Uterus (tissue), 4 donors: ENCODE measurements around the gene PEX6. TPM values are rescaled to one million over a fixed set of nuclear protein-coding genes. Genes with fewer than 3 reads are reported as not detected.

ENCODE experiments used
- DNase-seq, 2 donors: peaks; one replicate each; pipeline ENCODE4 v3.0.0-alpha.2; 2019 to 2020
- H3K27ac ChIP-seq, 2 donors: fragments of 200-600 bp; sonication (generic); 1 replicate in 1 of 2; 2 replicates in 1 of 2; pipeline ENCODE4 v1.5.1; 2016 to 2018
- H3K27me3 ChIP-seq, 2 donors: fragments of 200-600 bp; sonication (generic); one replicate each; pipeline ENCODE4 v1.5.1; 2018 to 2019; ENCODE audit warnings: control low read depth in 1 of 2
- H3K36me3 ChIP-seq, 2 donors: fragments of 200-600 bp; sonication (generic); one replicate each; pipeline ENCODE4 v1.5.1; 2019; ENCODE audit warnings: control low read depth in 1 of 2
- H3K4me1 ChIP-seq, 2 donors: fragments of 200-600 bp; sonication (generic); one replicate each; pipeline ENCODE4 v1.5.1; 2018 to 2019; ENCODE audit warnings: control low read depth in 1 of 2
- H3K4me3 ChIP-seq, 2 donors: fragments of 200-600 bp; sonication (generic); 1 replicate in 1 of 2; 2 replicates in 1 of 2; pipeline ENCODE4 v1.5.1; 2018 to 2019; ENCODE audit warnings: mild to moderate bottlenecking in 1 of 2
- H3K9me3 ChIP-seq, 2 donors: fragments of 200-600 bp; sonication (generic); one replicate each; pipeline ENCODE4 v1.5.1; 2019; ENCODE audit warnings: control low read depth in 1 of 2
- POLR2A ChIP-seq, 2 donors: fragments of 450-650 bp; IDR thresholded peaks; one replicate each; pipeline ENCODE4 v1.6.1; 2016; ENCODE audit warnings: antibody characterized with exemption in 2 of 2, mild to moderate bottlenecking in 1 of 2, moderate library complexity in 1 of 2
- intact Hi-C: fragments of 100-400 bp; cut with DNase I; formaldehyde crosslinking; loops from one replicate; pipeline ENCODE4 v1.15.1; 2023; ENCODE audit warnings: low total_unique reads
- total RNA-seq, 4 donors: library from RNA; depleted of rRNA in 3 of 4; stranded (reverse); fragments of >200 nt in 3 of 4; gene quantifications; one replicate each; pipeline versions ENCODE4 v1.1.0 to v1.2.4, GENCODE V29; 2014 to 2023
- TF ChIP-seq, protein P1 (sequence below), 4 experiments: fragments of 200-600 bp in 2 of 4; fragments of 450-650 bp in 2 of 4; sonication (generic) in 2 of 4; IDR thresholded peaks; one replicate each; pipeline ENCODE4 v1.5.1; 2016 to 2019; ENCODE audit warnings: antibody characterized with exemption in 4 of 4, mild to moderate bottlenecking in 2 of 4, moderate library complexity in 1 of 4
- donor health status: DM: yes; HTN: yes; CAD: no.

The PEX6 gene
- total RNA-seq, 4 donors from 2014 or later = 19.2 to 38.2 (median 23.1) TPM

DNA sequence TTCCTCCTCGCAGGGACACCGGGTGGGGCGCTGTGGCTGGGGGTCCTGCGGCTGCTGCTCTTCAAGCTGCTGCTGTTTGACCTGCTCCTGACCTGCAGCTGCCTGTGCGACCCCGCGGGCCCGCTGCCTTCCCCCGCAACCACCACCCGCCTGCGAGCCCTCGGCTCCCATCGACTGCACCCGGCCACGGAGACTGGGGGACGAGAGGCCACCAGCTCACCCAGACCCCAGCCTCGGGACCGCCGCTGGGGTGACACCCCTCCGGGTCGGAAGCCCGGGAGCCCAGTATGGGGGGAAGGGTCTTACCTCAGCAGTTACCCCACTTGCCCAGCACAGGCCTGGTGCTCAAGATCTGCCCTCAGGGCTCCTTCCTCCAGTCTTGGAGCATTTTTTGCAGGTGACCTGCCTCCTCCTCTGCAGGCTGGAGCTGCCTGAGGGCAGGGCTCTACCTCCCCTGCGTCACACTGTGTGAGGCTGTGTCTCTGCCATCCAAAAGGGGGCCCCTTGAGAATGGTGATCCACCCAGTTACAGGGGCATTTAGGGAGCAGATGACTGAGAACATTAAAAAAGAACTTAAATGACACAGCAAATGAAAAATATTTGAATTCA, 53.6 kb downstream of the PEX6 start:
- no peaks in the 10 kb centered on the region for H3K36me3 ChIP-seq
- no peak for DNase-seq
- H3K4me3 ChIP-seq = no peak overlapping the region
- intact Hi-C loops = loop anchor here (10.0 kb wide), 1 partner anchor 59 kb away; the partner anchor contains the start of gene PPP2R5D
- no peaks in the 10 kb centered on the region for H3K27me3 ChIP-seq
- H3K9me3 ChIP-seq = no peaks in the 10 kb centered on the region
- TF ChIP-seq, protein P1, sequence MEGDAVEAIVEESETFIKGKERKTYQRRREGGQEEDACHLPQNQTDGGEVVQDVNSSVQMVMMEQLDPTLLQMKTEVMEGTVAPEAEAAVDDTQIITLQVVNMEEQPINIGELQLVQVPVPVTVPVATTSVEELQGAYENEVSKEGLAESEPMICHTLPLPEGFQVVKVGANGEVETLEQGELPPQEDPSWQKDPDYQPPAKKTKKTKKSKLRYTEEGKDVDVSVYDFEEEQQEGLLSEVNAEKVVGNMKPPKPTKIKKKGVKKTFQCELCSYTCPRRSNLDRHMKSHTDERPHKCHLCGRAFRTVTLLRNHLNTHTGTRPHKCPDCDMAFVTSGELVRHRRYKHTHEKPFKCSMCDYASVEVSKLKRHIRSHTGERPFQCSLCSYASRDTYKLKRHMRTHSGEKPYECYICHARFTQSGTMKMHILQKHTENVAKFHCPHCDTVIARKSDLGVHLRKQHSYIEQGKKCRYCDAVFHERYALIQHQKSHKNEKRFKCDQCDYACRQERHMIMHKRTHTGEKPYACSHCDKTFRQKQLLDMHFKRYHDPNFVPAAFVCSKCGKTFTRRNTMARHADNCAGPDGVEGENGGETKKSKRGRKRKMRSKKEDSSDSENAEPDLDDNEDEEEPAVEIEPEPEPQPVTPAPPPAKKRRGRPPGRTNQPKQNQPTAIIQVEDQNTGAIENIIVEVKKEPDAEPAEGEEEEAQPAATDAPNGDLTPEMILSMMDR (IDR thresholded peaks at IDR 0.05) = no peak
- no peak for TF ChIP-seq POLR2A (IDR thresholded peaks at IDR 0.05)
- no peak overlapping the region for H3K27ac ChIP-seq
- no peaks in the 10 kb centered on the region for H3K4me1 ChIP-seq

DNA sequence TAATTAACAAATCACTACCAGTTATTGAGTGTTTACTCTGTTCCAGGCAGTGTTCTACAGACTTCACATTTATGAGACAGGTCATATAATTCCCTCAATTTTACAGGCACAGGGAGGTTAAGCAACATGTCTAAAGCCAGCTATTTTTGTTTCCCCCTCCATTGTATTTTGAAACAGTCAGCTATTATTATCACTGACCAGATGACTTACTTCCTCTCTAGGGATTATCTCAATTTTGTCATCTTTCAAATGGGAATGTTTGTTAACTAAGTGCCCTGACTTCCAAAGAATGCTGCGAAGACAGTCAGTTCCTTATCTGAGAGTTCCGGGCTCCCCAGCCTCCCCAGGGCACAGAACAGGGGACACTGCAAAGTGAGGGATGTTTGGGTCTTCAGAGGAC, 55.3 kb downstream of the PEX6 start:
- no peaks in the 10 kb centered on the region for H3K4me1 ChIP-seq
- no peak overlapping the region for H3K4me3 ChIP-seq
- no peak for TF ChIP-seq POLR2A (IDR thresholded peaks at IDR 0.05)
- TF ChIP-seq, protein P1 (IDR thresholded peaks at IDR 0.05) = no peak
- H3K27me3 ChIP-seq = no peaks in the 10 kb centered on the region
- no peak for DNase-seq
- intact Hi-C loops = loop anchor here (10.0 kb wide), 1 partner anchor 61 kb away; the partner anchor contains the start of gene PPP2R5D
- no peaks in the 10 kb centered on the region for H3K36me3 ChIP-seq
- no peak overlapping the region for H3K27ac ChIP-seq
- no peaks in the 10 kb centered on the region for H3K9me3 ChIP-seq

GRCh38 chr6:42921801-42922200, 57.2 kb downstream of the PEX6 start:
- intact Hi-C loops = loop anchor here (10.0 kb wide), 1 partner anchor 63 kb away; the partner anchor contains the start of gene PPP2R5D
- DNase-seq = no peak

DNA sequence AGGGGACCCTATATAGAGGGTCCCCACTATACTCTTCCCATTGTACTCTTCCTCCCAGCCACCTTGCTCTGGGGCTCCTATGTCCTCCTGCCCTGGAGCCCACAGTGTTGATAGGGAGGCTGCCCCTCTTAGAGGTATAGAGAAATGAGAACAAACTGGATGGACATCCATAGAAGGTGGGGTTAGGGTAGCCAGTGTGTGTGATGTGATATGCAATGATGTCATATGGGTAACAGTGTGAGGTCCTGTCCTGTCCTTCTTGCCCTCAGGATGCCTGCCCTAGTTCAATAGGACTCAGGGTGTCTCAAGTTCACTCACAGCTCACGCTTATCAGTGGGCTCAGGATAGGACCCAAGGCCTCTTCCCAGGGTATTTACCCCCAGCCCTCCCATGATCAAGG, 62.7 kb downstream of the PEX6 start:
- Histone ChIP-seq H3K27me3 (peaks cover 0 to 5% of the 10 kb centered on the region in 2 donors), H3K36me3 (no peaks in the 10 kb centered on the region), H3K9me3 (no peaks in the 10 kb centered on the region), H3K27ac (no peak overlapping the region), H3K4me1 (peaks cover 0 to 6% of the 10 kb centered on the region in 2 donors), H3K4me3 (no peak overlapping the region)
- TF ChIP-seq, protein P1 (IDR thresholded peaks at IDR 0.05) = no peak
- no peak for TF ChIP-seq POLR2A (IDR thresholded peaks at IDR 0.05)
- intact Hi-C loops = no loop called here
- no peak for DNase-seq

More at GRCh38 chr6:42921801-42922200, 57.2 kb downstream of the PEX6 start:
- Histone ChIP-seq H3K36me3 (no peaks in the 10 kb centered on the region), H3K27ac (no peak overlapping the region), H3K9me3 (no peaks in the 10 kb centered on the region), H3K27me3 (no peaks in the 10 kb centered on the region), H3K4me1 (no peaks in the 10 kb centered on the region), H3K4me3 (no peak overlapping the region)
- TF ChIP-seq, protein P1 (IDR thresholded peaks at IDR 0.05) = no peak
- TF ChIP-seq POLR2A (IDR thresholded peaks at IDR 0.05) = no peak

GRCh38 chr6:42915732-42916131, 63.2 kb downstream of the PEX6 start, which contains the start of gene PTCRA:
TSS of gene PTCRA (plus strand) at chr6:42916053. CDS start at chr6:42916070, 17 bp downstream.
- intact Hi-C loops = no loop called here
- Histone ChIP-seq H3K4me1 (peaks cover 0 to 6% of the 10 kb centered on the region in 2 donors), H3K4me3 (no peak within 1 kb of the TSS), H3K27ac (no peak within 1 kb of the TSS), H3K36me3 (no peaks in the 10 kb centered on the region), H3K9me3 (no peaks in the 10 kb centered on the region), H3K27me3 (peaks cover 0 to 6% of the 10 kb centered on the region in 2 donors)
- DNase-seq = no peak
- TF ChIP-seq, protein P1 (IDR thresholded peaks at IDR 0.05) = no peak
- no peak for TF ChIP-seq POLR2A (IDR thresholded peaks at IDR 0.05)
